ENCODE measurements around the gene POU3F2. TPM values are rescaled to one million over a fixed set of nuclear protein-coding genes. Genes with fewer than 3 reads are reported as not detected.

The POU3F2 gene
- total RNA-seq, 2 experiments from 2014 or later: not detected

Other genes starting within 250 kb of the POU3F2 start
- 10 to 100 TPM; 13.4 to 15.0 TPM for gene FBXL4, start 113.4 kb downstream of the POU3F2 start, total RNA-seq

Measured in activated CD8-positive, alpha-beta memory T cell treated with anti-CD3 and anti-CD28 coated beads for 36 hours (primary cell).